Suppressor macrophage treated with lipopolysaccharide for 4 hours (primary cell): ENCODE results near the gene PATL2.
"Not testable (repeated sequence)": the region's sequence is repeated elsewhere in the genome, so short reads cannot be mapped to it uniquely, and the experiment has no call there.

Experiments
- DNase-seq: peaks from one replicate; pipeline ENCODE4 v3.0.0-alpha.2; 2020

Gene PATL2

DNA sequence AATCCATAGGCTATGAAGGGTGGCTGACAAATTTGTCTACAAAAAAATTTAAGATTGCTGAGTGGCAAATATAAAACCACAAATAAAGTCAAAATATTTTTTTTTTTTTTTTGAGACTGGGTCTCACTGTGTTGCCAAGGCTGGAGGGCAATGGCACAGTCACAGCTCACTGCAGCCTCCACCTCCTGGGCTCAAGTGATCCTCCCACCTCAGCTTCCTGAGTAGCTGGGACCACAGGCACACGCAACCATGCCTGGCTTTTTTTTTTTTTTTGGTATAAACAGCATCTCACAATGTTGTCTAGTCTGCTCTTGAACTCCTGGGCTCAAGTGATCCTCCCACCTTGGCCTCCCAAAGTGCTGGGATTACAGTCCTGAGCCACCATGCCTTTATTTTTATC is 20.9 kb downstream of the PATL2 start:
- not testable (repeated sequence) for DNase-seq

- DNase-seq: not testable (repeated sequence)
These were observed 21.8 kb downstream of the PATL2 start for GRCh38 chr15:44689318-44689717.

- DNase-seq: peak; percentile 32
These were observed 28.1 kb downstream of the PATL2 start for GRCh38 chr15:44682809-44683682.

DNA sequence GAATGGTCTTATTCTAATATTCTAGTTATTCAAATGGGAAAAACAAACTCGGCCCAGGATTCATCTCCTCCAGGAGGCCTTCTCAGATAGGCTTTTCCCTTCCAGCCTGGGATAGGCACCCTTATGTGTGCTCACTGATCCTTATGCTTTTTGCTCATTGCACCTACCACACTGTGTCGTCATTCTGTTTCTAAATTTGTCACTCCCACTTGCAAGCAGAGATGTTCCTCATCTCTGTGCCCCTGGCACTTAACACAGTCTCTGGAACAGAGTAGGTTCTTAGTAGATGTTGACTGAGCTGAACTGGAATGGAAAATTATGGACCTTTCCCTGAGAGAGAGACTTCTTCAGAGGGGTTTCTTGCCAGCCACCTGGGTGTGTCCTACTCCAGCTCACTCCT is 28.9 kb downstream of the PATL2 start:
- peak; percentile 53 for DNase-seq

DNA sequence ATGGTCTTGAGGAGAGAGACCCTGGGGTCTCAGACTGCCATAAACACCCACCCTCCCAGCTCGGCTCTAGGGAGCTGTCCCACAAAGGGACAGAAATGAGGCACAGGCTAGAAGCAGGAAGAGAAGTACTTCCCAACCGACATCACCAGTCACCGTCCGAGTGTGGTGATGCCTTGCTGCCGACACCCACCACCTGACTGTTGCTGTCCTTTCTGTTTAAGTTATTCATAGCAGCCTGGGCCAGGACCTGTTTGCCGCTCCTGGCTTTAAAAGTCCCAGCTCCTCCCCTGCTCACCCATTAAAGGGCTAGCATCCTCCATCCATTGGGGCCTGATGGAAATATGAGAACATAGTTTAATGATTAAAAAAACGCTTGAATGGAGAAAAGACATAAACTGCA is 34.4 kb downstream of the PATL2 start:
- DNase-seq: peak; percentile 22

GRCh38 chr15:44675911-44676310 is 35.2 kb downstream of the PATL2 start:
- no peak for DNase-seq

DNA sequence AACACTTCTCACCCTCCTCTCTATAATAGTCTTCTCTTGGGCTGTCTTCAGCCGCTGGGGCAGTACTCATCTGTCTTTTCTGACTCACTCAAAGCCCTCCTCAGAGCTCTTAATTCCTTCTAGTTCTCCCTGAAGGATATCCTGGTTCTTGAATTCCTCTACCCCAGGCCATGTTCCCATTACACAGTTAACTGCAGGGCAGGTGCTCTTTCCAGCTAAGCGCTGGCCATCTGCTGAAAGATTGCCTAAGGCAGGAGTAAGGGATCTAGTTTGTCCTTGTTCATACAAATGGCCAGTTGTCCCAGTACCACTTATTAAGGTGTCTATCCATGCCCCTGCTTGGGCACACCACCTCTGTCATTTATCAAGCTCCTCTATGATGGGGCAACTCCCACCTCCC is 37.5 kb downstream of the PATL2 start:
- DNase-seq: no peak

DNA sequence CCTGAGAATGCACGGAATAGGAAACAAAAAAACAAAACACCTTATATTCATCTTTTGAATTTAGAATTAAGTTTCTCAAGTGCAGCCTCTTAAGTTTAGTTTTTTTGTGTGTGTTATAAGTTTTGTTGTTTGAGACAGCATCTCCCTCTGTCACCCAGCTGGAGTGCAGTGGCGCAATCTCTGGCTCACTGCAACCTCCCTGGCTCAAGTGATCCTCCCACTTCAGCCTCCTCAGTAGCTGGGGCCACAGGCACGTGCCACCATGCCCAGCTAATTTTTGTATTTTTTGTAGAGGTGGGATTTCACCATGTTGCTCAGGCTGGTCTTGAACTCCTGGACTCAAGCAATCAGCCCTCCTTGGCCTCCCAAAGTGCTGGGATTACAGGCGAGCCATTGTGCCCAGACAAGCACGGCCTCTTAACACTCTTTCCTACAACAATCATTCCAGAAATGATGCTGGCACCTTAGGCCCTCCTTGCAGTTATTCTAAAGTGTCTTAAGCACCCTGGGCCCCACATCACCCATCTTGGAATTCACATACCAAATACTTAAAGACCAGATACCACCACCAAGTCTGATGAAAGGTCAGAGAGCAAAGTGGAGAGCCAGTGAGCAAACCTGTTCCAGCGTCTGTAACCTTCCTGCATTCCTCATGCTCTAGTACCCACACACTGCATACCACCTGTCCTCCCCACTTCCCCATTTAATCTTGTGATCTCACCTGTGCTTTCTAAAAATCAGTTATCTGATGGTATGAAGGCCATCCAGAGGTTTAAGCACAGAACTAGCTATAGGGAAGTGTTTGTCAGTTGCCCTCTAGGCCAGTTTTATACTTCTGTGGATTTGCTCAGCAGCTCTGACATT is 40.8 kb downstream of the PATL2 start:
- DNase-seq: no peak

DNA sequence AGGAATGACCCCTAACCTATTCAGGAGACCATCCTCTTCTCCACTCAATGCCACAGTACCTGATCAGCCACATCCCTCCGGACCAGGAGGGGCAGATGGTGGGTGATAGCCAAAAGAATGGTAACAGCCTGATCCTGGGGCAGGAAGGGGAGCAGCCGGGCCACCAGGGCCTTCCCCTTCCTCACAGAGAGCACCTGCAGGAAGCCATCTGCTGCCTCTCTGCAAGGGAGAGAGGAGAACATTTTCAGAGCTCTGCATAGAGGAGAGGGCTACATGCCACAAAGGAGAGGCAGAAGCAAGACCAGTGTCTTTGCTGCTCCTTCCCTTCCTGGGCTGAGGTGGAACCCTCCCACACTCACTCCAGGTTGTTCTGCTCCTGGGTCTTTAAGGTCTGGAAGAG is 42.2 kb downstream of the PATL2 start:
- no peak for DNase-seq

- no peak for DNase-seq
These were observed 44.1 kb downstream of the PATL2 start for GRCh38 chr15:44667039-44667360.

- DNase-seq: peak; percentile 45
These were observed 44.7 kb downstream of the PATL2 start for GRCh38 chr15:44666210-44667038.

GRCh38 chr15:44663410-44664308 is 47.5 kb downstream of the PATL2 start, which contains the start of gene SPG11:
Gene SPG11, minus strand, starts transcription at chr15:44663662. Its CDS starts 15 bp downstream, at chr15:44663647.
- peak; percentile 99 for DNase-seq

DNA sequence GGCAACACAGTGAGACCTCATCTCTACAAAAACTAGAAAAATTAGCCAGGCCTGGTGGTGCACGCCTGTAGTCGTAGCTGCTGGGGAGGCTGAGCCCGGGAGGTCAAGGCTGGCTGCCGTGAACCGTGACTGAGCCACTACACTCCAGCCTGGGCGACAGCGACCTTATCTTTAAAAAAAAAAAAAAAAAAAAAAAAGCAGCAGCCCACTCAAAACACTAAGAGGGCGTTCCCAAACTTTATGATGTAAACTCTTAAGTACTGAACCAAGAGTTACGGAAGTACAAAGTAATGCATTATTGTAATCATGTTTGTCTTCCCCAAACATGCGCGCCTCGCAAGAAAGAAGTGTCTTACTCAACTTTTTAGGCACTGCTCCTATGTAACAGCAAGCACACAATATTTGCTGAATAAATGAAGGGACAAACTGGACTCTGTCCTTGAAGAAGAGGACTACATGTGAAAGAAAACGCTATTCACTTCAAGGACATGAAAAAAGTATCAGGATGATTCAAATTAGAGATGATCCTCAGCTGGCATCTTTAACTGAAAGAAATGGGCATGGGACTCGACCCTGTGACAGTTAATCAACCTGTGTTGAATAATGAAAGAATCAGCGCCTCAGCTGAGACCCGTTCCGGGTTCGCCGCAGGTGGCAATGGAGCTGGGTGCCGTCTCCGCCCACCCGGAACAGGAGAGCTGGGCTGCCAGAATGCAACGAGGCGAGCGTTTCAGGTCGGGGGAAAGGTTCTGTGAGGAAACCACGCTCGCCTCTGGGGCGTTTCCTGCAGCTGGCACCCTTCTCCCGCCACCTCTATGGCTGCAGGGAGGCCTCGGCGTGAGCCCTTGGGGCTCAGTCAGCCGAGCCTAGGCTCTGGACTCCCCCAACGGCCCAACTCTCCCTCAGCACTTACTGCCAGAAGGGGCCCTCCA is 48.4 kb downstream of the PATL2 start:
- DNase-seq: peak; percentile 89

- no peak for DNase-seq
These were observed 49.5 kb downstream of the PATL2 start for GRCh38 chr15:44661576-44661975.

GRCh38 chr15:44659056-44659455 is 52.1 kb downstream of the PATL2 start:
- peak; percentile 63 for DNase-seq

- no peak for DNase-seq
These were observed 53.7 kb downstream of the PATL2 start for GRCh38 chr15:44657378-44657777.

- DNase-seq: no peak
These were observed 54.2 kb downstream of the PATL2 start for GRCh38 chr15:44656913-44657312.

DNA sequence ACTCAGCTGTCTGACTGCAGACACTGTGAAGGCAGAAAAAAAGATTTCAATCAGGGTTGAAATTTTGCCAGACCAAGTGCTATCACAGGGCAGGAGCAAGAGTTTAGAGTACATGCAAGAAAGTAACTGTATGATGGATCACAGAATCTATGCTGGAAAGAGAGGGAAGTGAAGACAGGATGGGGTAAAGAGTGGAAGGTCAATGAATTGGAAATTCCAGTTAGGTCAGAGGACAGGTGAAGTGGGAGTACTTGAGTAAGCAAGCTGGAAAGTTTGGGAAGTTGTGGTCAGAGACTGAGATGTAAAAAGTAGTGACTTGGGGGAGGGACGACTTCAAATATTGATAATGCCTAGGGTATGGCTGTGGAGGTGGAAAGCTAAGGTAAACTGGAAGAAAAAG is 54.8 kb downstream of the PATL2 start:
- peak; percentile 29 for DNase-seq

DNA sequence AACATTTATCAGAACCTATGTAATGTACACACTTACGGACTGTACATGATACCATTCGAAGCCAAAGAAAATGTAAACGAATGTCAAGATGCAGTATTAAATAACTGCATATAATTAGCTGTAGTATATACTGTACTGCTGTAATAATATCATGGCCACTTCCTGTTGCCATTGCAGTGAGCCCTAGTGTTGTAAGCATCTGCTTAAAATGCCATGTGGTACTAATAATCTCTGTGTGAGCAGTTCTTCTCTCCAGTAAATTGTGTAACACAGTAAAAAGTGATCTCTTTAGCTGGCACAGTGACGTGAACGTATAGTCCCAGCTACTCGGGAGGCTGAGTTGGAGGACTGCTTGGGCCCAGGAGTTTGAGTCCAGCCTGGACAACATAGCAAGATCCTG is 56.3 kb downstream of the PATL2 start:
- peak; percentile 32 for DNase-seq

GRCh38 chr15:44647637-44648036 is 63.5 kb downstream of the PATL2 start:
- DNase-seq: no peak

DNA sequence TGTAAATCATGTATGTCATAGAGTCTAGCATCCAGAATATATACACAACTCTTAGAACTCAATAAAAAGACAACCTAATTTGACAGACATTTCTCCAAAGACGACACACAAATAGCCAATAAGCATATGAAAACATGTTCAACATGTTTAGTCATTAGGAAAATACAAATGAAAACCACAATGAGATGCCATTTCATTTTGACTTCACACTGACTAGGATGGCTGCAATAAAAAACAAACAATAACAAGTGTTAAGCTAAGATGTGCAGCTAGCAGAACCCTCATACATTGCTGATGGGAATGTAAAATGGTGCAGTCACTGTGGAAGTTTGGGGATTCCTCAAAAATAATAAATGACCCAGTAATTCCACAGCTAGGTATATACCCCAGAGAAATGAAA is 64.1 kb downstream of the PATL2 start:
- no peak for DNase-seq
